GM12892 (cell line): ENCODE data around the gene SGCD.
"Not testable (repeated sequence)": the region's sequence is repeated elsewhere in the genome, so short reads cannot be mapped to it uniquely, and the experiment has no call there.

Experiments
- DNase-seq: peaks from one replicate; pipeline ENCODE4 v3.0.0; 2011; ENCODE audit not compliant: insufficient read length
- FAIRE-seq: peaks from 2 replicates; lab custom pipeline; 2011; peaks lifted over from hg19 to GRCh38; lab: Jason Lieb, UNC
- POLR2A ChIP-seq: IDR thresholded peaks from 2 replicates; pipeline ENCODE4 v1.6.1; 2011; ENCODE audit warnings: low read depth, low read length, control low read depth
- POLR2AphosphoS5 ChIP-seq: IDR thresholded peaks from 2 replicates; pipeline ENCODE4 v1.6.1; 2011; ENCODE audit warnings: low read depth, low read length, control low read depth
- TAF1 ChIP-seq: IDR thresholded peaks from 2 replicates; pipeline ENCODE4 v1.6.1; 2011; ENCODE audit warnings: low read depth, mild to moderate bottlenecking, control low read depth, low read length, borderline replicate concordance

Gene SGCD

GRCh38 chr5:156621719-156622118 is 294.8 kb downstream of the SGCD start:
- FAIRE-seq, result no peak
- no peak for DNase-seq
- TF ChIP-seq POLR2AphosphoS5 (no peak), POLR2A (no peak), TAF1 (no peak)

GRCh38 chr5:156623381-156624040 is 296.5 kb downstream of the SGCD start:
- DNase-seq (no peak), FAIRE-seq (no peak)
- TF ChIP-seq POLR2A (no peak), TAF1 (no peak), POLR2AphosphoS5 (no peak)

- no peak for TF ChIP-seq POLR2A
- no peak for TF ChIP-seq TAF1
- TF ChIP-seq POLR2AphosphoS5, result no peak
- DNase-seq (no peak), FAIRE-seq (no peak)
These were observed 297.7 kb downstream of the SGCD start for GRCh38 chr5:156624686-156625085.

GRCh38 chr5:156628421-156628820 is 301.5 kb downstream of the SGCD start:
- FAIRE-seq (no peak), DNase-seq (no peak)
- TF ChIP-seq POLR2AphosphoS5, result no peak
- no peak for TF ChIP-seq TAF1
- TF ChIP-seq POLR2A, result no peak

GRCh38 chr5:156631005-156631404 is 304.0 kb downstream of the SGCD start:
- TF ChIP-seq POLR2AphosphoS5 (no peak), POLR2A (no peak), TAF1 (no peak)
- DNase-seq (no peak), FAIRE-seq (no peak)

- TF ChIP-seq POLR2A (no peak), POLR2AphosphoS5 (no peak), TAF1 (no peak)
- DNase-seq, result no peak
These were observed 307.3 kb downstream of the SGCD start for GRCh38 chr5:156634301-156634700.

GRCh38 chr5:156640691-156641241 is 313.8 kb downstream of the SGCD start:
- TF ChIP-seq POLR2AphosphoS5 (no peak), POLR2A (no peak), TAF1 (no peak)
- no peak for FAIRE-seq
- DNase-seq, result no peak

More at GRCh38 chr5:156634301-156634700, 307.3 kb downstream of the SGCD start:
- no peak for FAIRE-seq

- FAIRE-seq (no peak), DNase-seq (no peak)
- TF ChIP-seq POLR2A (no peak), TAF1 (no peak), POLR2AphosphoS5 (no peak)
These were observed 314.7 kb downstream of the SGCD start for GRCh38 chr5:156641686-156642085.

GRCh38 chr5:156647034-156647451 is 320.1 kb downstream of the SGCD start:
- DNase-seq, result no peak
- no peak for TF ChIP-seq TAF1
- no peak for TF ChIP-seq POLR2AphosphoS5
- no peak for TF ChIP-seq POLR2A
- FAIRE-seq, result no peak

- FAIRE-seq (no peak), DNase-seq (no peak)
- TF ChIP-seq TAF1 (no peak), POLR2AphosphoS5 (no peak), POLR2A (no peak)
These were observed 327.5 kb downstream of the SGCD start for GRCh38 chr5:156654444-156654843.

GRCh38 chr5:156655732-156656131 is 328.8 kb downstream of the SGCD start:
- no peak for FAIRE-seq
- DNase-seq, result no peak
- TF ChIP-seq POLR2AphosphoS5 (no peak), POLR2A (no peak), TAF1 (no peak)

- DNase-seq, FAIRE-seq: not testable (repeated sequence)
These were observed 337.9 kb downstream of the SGCD start for GRCh38 chr5:156664832-156665231.

GRCh38 chr5:156666686-156667085 is 339.7 kb downstream of the SGCD start:
- not testable (repeated sequence) for FAIRE-seq, DNase-seq
